PC-9 (cell line): ENCODE measurements around the gene RGN.

ENCODE experiments used
- CTCF ChIP-seq: fragments of 200-600 bp; sonication (generic); conservative IDR thresholded peaks from 2 replicates; pipeline ENCODE4 v1.6.1; 2017; ENCODE audit warnings: mixed run types, antibody characterized with exemption, mild to moderate bottlenecking, moderate library complexity
- EZH2 ChIP-seq: fragments of 200-600 bp; sonication (generic); IDR thresholded peaks from 2 replicates; pipeline ENCODE4 v1.8.0; 2017; ENCODE audit warnings: antibody characterized with exemption, low read depth

- TF ChIP-seq CTCF = no peak
- TF ChIP-seq EZH2 = no peak
These were observed 51.1 kb downstream of the RGN start for GRCh38 chrX:47129157-47129898.
